Tibial nerve (tissue), 4 donors: ENCODE measurements around the gene TNIP1. TPM values are rescaled to one million over a fixed set of nuclear protein-coding genes. Genes with fewer than 3 reads are reported as not detected.

Experiments
- DNase-seq, 2 donors: peaks; one replicate each; pipeline ENCODE4 v3.0.0-alpha.2; 2019; ENCODE audit warnings: low spot score in 2 of 2
- H3K27ac ChIP-seq, 4 donors: fragments of 200-600 bp; sonication (generic) in 3 of 4; one replicate each; pipeline ENCODE4 v1.5.1; 2017 to 2019; ENCODE audit warnings: mild to moderate bottlenecking in 1 of 4
- H3K27me3 ChIP-seq, 2 donors: fragments of 200-600 bp; sonication (generic) in 1 of 2; one replicate each; pipeline versions ENCODE4 v1.5.1 to v1.6.0; 2017 to 2019
- H3K36me3 ChIP-seq, 3 donors: fragments of 200-600 bp; sonication (generic); one replicate each; pipeline ENCODE4 v1.5.1; 2018 to 2019
- H3K4me1 ChIP-seq, 4 donors: fragments of 200-600 bp; sonication (generic) in 3 of 4; one replicate each; pipeline ENCODE4 v1.5.1; 2017 to 2019
- H3K4me3 ChIP-seq, 4 donors: fragments of 200-600 bp; sonication (generic) in 3 of 4; one replicate each; pipeline ENCODE4 v1.5.1; 2017 to 2019; ENCODE audit warnings: mild to moderate bottlenecking in 1 of 4, moderate library complexity in 1 of 4
- H3K9me3 ChIP-seq, 4 donors: fragments of 200-600 bp; sonication (generic) in 3 of 4; one replicate each; pipeline ENCODE4 v1.5.1; 2017 to 2019
- EP300 ChIP-seq, 2 donors: sonication (generic); formaldehyde crosslinking; IDR thresholded peaks; one replicate each; pipeline ENCODE4 v1.6.1; 2017; ENCODE audit warnings: antibody characterized with exemption in 2 of 2, mild to moderate bottlenecking in 1 of 2
- POLR2A ChIP-seq, 2 donors: fragments of 450-650 bp; IDR thresholded peaks; one replicate each; pipeline ENCODE4 v1.6.1; 2017; ENCODE audit warnings: antibody characterized with exemption in 2 of 2, mild to moderate bottlenecking in 2 of 2, moderate library complexity in 2 of 2
- WGBS, 2 donors: methylation state at CpG; one replicate each; pipeline ENCODE4 v1.1.5; 2018; 5-methylcytosine and 5-hydroxymethylcytosine counted together
- total RNA-seq, 4 donors: library from RNA; depleted of rRNA; stranded (reverse); fragments of >200 nt; gene quantifications; one replicate each; pipeline ENCODE4 v1.1.0, GENCODE V29; 2016
- TF ChIP-seq, protein P1 (sequence below), 5 experiments: fragments of 200-600 bp in 3 of 5; fragments of 450-650 bp in 2 of 5; sonication (generic) in 3 of 5; IDR thresholded peaks; one replicate each; pipeline ENCODE4 v1.5.1; 2016 to 2019; ENCODE audit warnings: antibody characterized with exemption in 5 of 5, mild to moderate bottlenecking in 3 of 5, moderate library complexity in 2 of 5

TNIP1 gene
- total RNA-seq, 4 donors from 2014 or later = 91.2 to 108 (median 94.3) TPM

GRCh38 chr5:150993826-150994412, 86.9 kb downstream of the TNIP1 start:
- 81 to 82% methylated on average over 1 of the region's 1 CpG for WGBS, 2 donors
- TF ChIP-seq, protein P1, sequence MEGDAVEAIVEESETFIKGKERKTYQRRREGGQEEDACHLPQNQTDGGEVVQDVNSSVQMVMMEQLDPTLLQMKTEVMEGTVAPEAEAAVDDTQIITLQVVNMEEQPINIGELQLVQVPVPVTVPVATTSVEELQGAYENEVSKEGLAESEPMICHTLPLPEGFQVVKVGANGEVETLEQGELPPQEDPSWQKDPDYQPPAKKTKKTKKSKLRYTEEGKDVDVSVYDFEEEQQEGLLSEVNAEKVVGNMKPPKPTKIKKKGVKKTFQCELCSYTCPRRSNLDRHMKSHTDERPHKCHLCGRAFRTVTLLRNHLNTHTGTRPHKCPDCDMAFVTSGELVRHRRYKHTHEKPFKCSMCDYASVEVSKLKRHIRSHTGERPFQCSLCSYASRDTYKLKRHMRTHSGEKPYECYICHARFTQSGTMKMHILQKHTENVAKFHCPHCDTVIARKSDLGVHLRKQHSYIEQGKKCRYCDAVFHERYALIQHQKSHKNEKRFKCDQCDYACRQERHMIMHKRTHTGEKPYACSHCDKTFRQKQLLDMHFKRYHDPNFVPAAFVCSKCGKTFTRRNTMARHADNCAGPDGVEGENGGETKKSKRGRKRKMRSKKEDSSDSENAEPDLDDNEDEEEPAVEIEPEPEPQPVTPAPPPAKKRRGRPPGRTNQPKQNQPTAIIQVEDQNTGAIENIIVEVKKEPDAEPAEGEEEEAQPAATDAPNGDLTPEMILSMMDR (IDR thresholded peaks at IDR 0.05) = no peak
- TF ChIP-seq POLR2A (IDR thresholded peaks at IDR 0.05) (no peak), EP300 (IDR thresholded peaks at IDR 0.05) (no peak)
- H3K4me1 ChIP-seq = peaks cover 0 to under 1% (median 0%) of the 10 kb centered on the region in 4 donors
- no peak overlapping the region for H3K27ac ChIP-seq
- H3K36me3 ChIP-seq = no peaks in the 10 kb centered on the region
- DNase-seq = no peak
- H3K4me3 ChIP-seq = no peak overlapping the region
- peaks cover 0 to 3% (median 0%) of the 10 kb centered on the region in 4 donors for H3K9me3 ChIP-seq
- no peaks in the 10 kb centered on the region for H3K27me3 ChIP-seq

DNA sequence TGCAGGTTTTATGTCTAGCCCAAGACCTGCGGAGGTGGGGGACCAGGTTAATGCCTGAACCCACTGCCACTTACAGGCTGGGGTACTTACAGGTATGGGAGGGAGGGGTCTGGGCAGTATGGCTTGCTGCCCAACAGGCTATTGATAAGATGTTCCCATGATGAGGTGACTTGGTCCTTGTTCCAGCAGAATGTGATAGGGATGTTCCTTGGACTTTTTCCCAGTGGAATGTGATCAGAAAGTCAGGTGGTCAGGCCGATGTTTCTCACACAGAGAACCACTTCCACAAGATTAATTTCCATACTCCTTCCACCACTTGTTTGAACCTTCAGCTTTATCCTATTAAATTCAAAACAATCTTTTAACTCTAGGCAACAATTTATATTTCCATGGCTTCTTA, 87.4 kb downstream of the TNIP1 start:
- H3K9me3 ChIP-seq = peaks cover 0 to 3% (median 0%) of the 10 kb centered on the region in 4 donors
- 88 to 93% methylated on average over 2 of the region's 2 CpGs for WGBS, 2 donors
- no peaks in the 10 kb centered on the region for H3K27me3 ChIP-seq
- TF ChIP-seq EP300 (IDR thresholded peaks at IDR 0.05) (no peak), POLR2A (IDR thresholded peaks at IDR 0.05) (no peak)
- TF ChIP-seq, protein P1 (IDR thresholded peaks at IDR 0.05) = no peak
- H3K4me3 ChIP-seq = no peak overlapping the region
- no peaks in the 10 kb centered on the region for H3K4me1 ChIP-seq
- DNase-seq = no peak
- H3K36me3 ChIP-seq = no peaks in the 10 kb centered on the region
- H3K27ac ChIP-seq = no peak overlapping the region

DNA sequence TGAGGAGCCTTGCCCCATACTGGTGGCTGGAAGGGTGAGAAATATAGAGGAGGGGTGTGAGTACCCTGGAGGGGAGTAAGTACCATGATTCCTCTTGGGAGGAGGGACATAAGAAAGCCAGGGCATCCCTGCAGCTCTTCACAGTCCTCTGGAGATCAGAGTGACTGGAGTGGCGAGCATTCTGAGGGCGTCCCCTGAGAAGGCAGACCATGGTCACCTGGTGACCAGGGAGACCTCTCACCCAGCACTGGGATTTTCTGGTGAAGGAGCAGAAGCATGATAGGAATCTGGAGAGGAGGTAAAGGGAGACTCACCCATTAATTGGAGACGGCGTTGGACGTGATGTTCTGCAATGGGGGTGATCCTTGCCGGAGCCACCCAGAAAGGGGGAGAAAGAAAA, 88.1 kb downstream of the TNIP1 start:
- Histone ChIP-seq H3K27ac (no peak overlapping the region), H3K27me3 (no peaks in the 10 kb centered on the region), H3K36me3 (no peaks in the 10 kb centered on the region), H3K4me1 (no peaks in the 10 kb centered on the region), H3K9me3 (peaks cover 0 to 3% (median 0%) of the 10 kb centered on the region in 4 donors), H3K4me3 (no peak overlapping the region)
- DNase-seq = no peak
- TF ChIP-seq, protein P1 (IDR thresholded peaks at IDR 0.05) = no peak
- TF ChIP-seq POLR2A (IDR thresholded peaks at IDR 0.05) (no peak), EP300 (IDR thresholded peaks at IDR 0.05) (no peak)
- WGBS, 2 donors = 87 to 96% methylated on average over 6 of the region's 6 CpGs

GRCh38 chr5:150989695-150990094, 91.1 kb downstream of the TNIP1 start:
- H3K27ac ChIP-seq = no peak overlapping the region
- no peak for DNase-seq
- no peaks in the 10 kb centered on the region for H3K27me3 ChIP-seq
- H3K4me1 ChIP-seq = no peaks in the 10 kb centered on the region
- H3K4me3 ChIP-seq = no peak overlapping the region
- 67 to 73% methylated on average over 3 of the region's 3 CpGs for WGBS, 2 donors
- H3K9me3 ChIP-seq = peaks cover 0 to 3% (median 0%) of the 10 kb centered on the region in 4 donors
- H3K36me3 ChIP-seq = no peaks in the 10 kb centered on the region
- TF ChIP-seq EP300 (IDR thresholded peaks at IDR 0.05) = no peak
- TF ChIP-seq, protein P1 (IDR thresholded peaks at IDR 0.05) = no peak
- no peak for TF ChIP-seq POLR2A (IDR thresholded peaks at IDR 0.05)

DNA sequence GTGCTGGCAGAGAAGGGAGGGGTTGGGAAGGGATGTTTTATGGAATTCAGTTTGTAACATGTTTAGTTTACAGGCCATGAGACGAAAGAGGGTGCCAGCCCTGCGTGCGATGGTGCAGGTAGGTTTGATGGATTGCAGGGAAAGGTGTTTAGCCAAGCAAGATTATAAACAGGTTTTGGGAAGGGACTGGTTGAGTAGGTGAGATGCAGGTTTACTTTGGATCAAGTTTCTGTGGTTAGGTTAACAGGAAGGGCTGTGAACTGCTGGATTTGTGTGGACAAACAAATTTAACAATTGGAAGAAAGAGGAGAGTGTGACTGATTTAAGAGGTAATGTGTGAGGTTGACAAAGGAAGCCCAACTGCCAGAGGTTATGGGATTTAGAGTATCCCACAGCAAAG, 93.1 kb downstream of the TNIP1 start:
- 86 to 91% methylated on average over 3 of the region's 3 CpGs for WGBS, 2 donors
- H3K4me1 ChIP-seq = no peaks in the 10 kb centered on the region
- H3K27me3 ChIP-seq = no peaks in the 10 kb centered on the region
- DNase-seq = no peak
- H3K36me3 ChIP-seq = no peaks in the 10 kb centered on the region
- no peak for TF ChIP-seq EP300 (IDR thresholded peaks at IDR 0.05)
- no peak for TF ChIP-seq POLR2A (IDR thresholded peaks at IDR 0.05)
- TF ChIP-seq, protein P1 (IDR thresholded peaks at IDR 0.05) = no peak
- H3K9me3 ChIP-seq = peaks cover 0 to 11% (median 0%) of the 10 kb centered on the region in 4 donors
- no peak overlapping the region for H3K4me3 ChIP-seq
- no peak overlapping the region for H3K27ac ChIP-seq

Other genes starting within 250 kb of the TNIP1 start
- gene IRGM, start 234.5 kb downstream of the TNIP1 start, total RNA-seq = not detected
- gene ZNF300, start 176.1 kb downstream of the TNIP1 start, total RNA-seq = 10 to 100 TPM in 1 of 4 donors, 1 to 10 TPM in 3; 6.3 to 10.5 (median 7.8) TPM
- 1,000 to 10,000 TPM; 3,864 to 9,036 (median 5,113) TPM for gene GPX3, start 60.4 kb downstream of the TNIP1 start, total RNA-seq
- gene ANXA6, start 76.7 kb upstream of the TNIP1 start, total RNA-seq = 100 to 1,000 TPM; 168 to 282 (median 181) TPM
- gene CCDC69, start 143.1 kb upstream of the TNIP1 start, total RNA-seq = 100 to 1,000 TPM in 3 of 4 donors, 10 to 100 TPM in 1; 95.6 to 201 (median 112) TPM
- gene GM2A, start 172.2 kb upstream of the TNIP1 start, total RNA-seq = 10 to 100 TPM; 30.3 to 37.5 (median 33.7) TPM
- gene SLC36A3, start 222.7 kb upstream of the TNIP1 start, total RNA-seq = not detected